HepG2 (cell line): ENCODE data around the gene THOC6. TPM values are rescaled to one million over a fixed set of nuclear protein-coding genes. Genes with fewer than 3 reads are reported as not detected.
A peak's percentile ranks its signal among the peaks of the same experiment; 100 is the strongest.

Experiments
- ATAC-seq: fragments of 200-7000 bp; cut with Tn5 transposase; 3 replicates; pipeline ENCODE4 v1.9.1; 2020; ENCODE audit warnings: mild to moderate bottlenecking, moderate library complexity
- BruUV-seq: library from RNA; stranded (reverse); fragments of 400-500 nt; replicated peaks from 2 replicates; lab custom pipeline; 2021; lab: Mats Ljungman, UMichigan
- CTCF ChIA-PET: fragments of 300-600 bp; formaldehyde crosslinking; extraction: SDS; loops from one replicate; lab custom pipeline; 2021; ENCODE audit warnings: low total read pairs, inconsistent platforms, low intra/inter-chr PET ratio; lab: Yijun Ruan, JAX
- POLR2A ChIA-PET: fragments of 350-600 bp; sonication (Branson Sonifier 250); formaldehyde crosslinking; loops from one replicate; lab custom pipeline; 2020; ENCODE audit warnings: antibody characterized with exemption, inconsistent platforms; lab: Yijun Ruan, JAX
- DNase-seq: peaks from one replicate; pipeline ENCODE4 v3.0.0-alpha.2; 2015; ENCODE audit warnings: low spot score
- FAIRE-seq: peaks from 3 replicates; lab custom pipeline; 2011; peaks lifted over from hg19 to GRCh38; lab: Jason Lieb, UNC
- H2AFZ ChIP-seq: one replicate; pipeline ENCODE4 v1.6.1; 2011; ENCODE audit warnings: low read length, inconsistent platforms
- H3K27ac ChIP-seq: fragments of 300-600 bp; 3 replicates; pipeline ENCODE4 v1.8.0; 2011; ENCODE audit warnings: mixed run types, mild to moderate bottlenecking, mixed read lengths, low read length, inconsistent platforms; ENCODE audit not compliant: insufficient read depth; ENCODE audit errors: extremely low read length
- H3K27me3 ChIP-seq, 2 experiments: fragments of 200-600 bp in 1 of 2; 2 replicates in 1 of 2; 3 replicates in 1 of 2; pipeline versions ENCODE4 v1.6.0 to v1.8.0; 2011; ENCODE audit warnings: low read length in 2 of 2, mild to moderate bottlenecking in 2 of 2, moderate library complexity in 2 of 2, inconsistent platforms in 1 of 2; ENCODE audit not compliant: insufficient read depth in 2 of 2, control insufficient read depth in 1 of 2
- H3K36me3 ChIP-seq, 2 experiments: fragments of 200-600 bp in 1 of 2; replicated peaks in 1 of 2; 2 replicates in 1 of 2; 3 replicates in 1 of 2; pipeline versions ENCODE4 v1.5.1 to v1.8.0; 2011; ENCODE audit warnings: low read length in 2 of 2, inconsistent platforms in 1 of 2; ENCODE audit not compliant: insufficient read depth in 2 of 2, control insufficient read depth in 1 of 2
- H3K4me1 ChIP-seq: 2 replicates; pipeline ENCODE4 v1.5.1; 2012; ENCODE audit warnings: low read length, inconsistent platforms; ENCODE audit not compliant: insufficient read depth
- H3K4me2 ChIP-seq: 2 replicates; pipeline ENCODE4 v1.6.0; 2011; ENCODE audit warnings: low read depth, low read length, inconsistent platforms
- H3K4me3 ChIP-seq, 3 experiments: fragments of 200-600 bp in 1 of 3; sonication (generic), shearing (Covaris generic) in 1 of 3; replicated peaks in 1 of 3; 2 replicates each; pipeline ENCODE4 v1.5.1; 2011 to 2016; ENCODE audit warnings: low read length in 3 of 3, inconsistent platforms in 2 of 3, low read depth in 2 of 3, mild to moderate bottlenecking in 2 of 3, control low read depth in 1 of 3, mixed read lengths in 1 of 3; ENCODE audit not compliant: insufficient read depth in 1 of 3
- H3K79me2 ChIP-seq: one replicate; pipeline ENCODE4 v1.6.1; 2011; ENCODE audit warnings: low read length, inconsistent platforms; ENCODE audit not compliant: insufficient read depth
- H3K9ac ChIP-seq: 2 replicates; pipeline ENCODE4 v1.6.0; 2011; ENCODE audit warnings: mild to moderate bottlenecking, low read depth, low read length, inconsistent platforms; ENCODE audit not compliant: insufficient read depth
- H3K9me3 ChIP-seq: 2 replicates; pipeline ENCODE4 v1.5.1; 2012; ENCODE audit warnings: mild to moderate bottlenecking, low read length
- H4K20me1 ChIP-seq: 2 replicates; pipeline ENCODE4 v1.6.0; 2011; ENCODE audit warnings: inconsistent platforms, mild to moderate bottlenecking, low read length, moderate library complexity; ENCODE audit not compliant: insufficient read depth
- CAMTA2 ChIP-seq: sonication (generic); formaldehyde crosslinking; IDR thresholded peaks from 2 replicates; pipeline ENCODE4 v1.4.0; 2020; ENCODE audit warnings: mild to moderate bottlenecking, missing genetic modification reagents, borderline replicate concordance
- HOXD1 ChIP-seq: sonication (generic); formaldehyde crosslinking; IDR thresholded peaks from 2 replicates; pipeline ENCODE4 v1.5.0; 2020; ENCODE audit warnings: missing genetic modification reagents
- SIX1 ChIP-seq: sonication (generic); formaldehyde crosslinking; IDR thresholded peaks from 2 replicates; pipeline ENCODE4 v1.4.0; 2020; ENCODE audit warnings: missing genetic modification reagents, borderline replicate concordance
- WGBS: methylation state at CpG from one replicate; pipeline ENCODE4 v1.1.6; 2017; ENCODE audit warnings: low lambda C conversion rate; 5-methylcytosine and 5-hydroxymethylcytosine counted together
- in situ Hi-C: cut with HindIII; loops from 2 replicates; pipeline ENCODE4 v1.10.0; 2017; ENCODE audit warnings: low pct_unique_long_range_greater_than_20kb; ENCODE audit not compliant: extremely low pct_ligation_motif_present
- intact Hi-C: fragments of 100-400 bp; cut with micrococcal nuclease; formaldehyde crosslinking; loops from one replicate; pipeline ENCODE4 v1.10.0; 2022; ENCODE audit not compliant: unreplicated experiment
- polyA plus RNA-seq, 8 experiments: library from polyadenylated mRNA; depleted of rRNA in 3 of 8; stranded (reverse) in 7 of 8; unstranded in 1 of 8; fragments of >200 nt; fragmentation: Illumina TruSeq in 4 of 8; extraction: Trizol in 4 of 8; gene quantifications; 2 replicates each; pipeline versions ENCODE4 v1.2.1 to v1.2.3, GENCODE V29; 2011 to 2016; ENCODE audit warnings: low read depth in 4 of 8, missing spikeins in 1 of 8, mixed read lengths in 1 of 8; ENCODE audit not compliant: insufficient read depth in 1 of 8
- total RNA-seq, 5 experiments: library from RNA; depleted of rRNA; stranded (reverse); fragments of >200 nt; fragmentation: Illumina TruSeq; extraction: Trizol; gene quantifications; 2 replicates each; pipeline ENCODE4 v1.2.3, GENCODE V29; 2016; ENCODE audit warnings: low read depth in 1 of 5
- TF ChIP-seq, protein P1 (sequence below): sonication (generic); formaldehyde crosslinking; IDR thresholded peaks from 2 replicates; pipeline ENCODE4 v1.9.0; 2021; ENCODE audit warnings: missing genetic modification reagents, mild to moderate bottlenecking, borderline replicate concordance

Gene THOC6
- total and polyA plus RNA-seq, 2 of the 13 experiments (the other 11 are each of a cell fraction or from before 2014, with no cell fraction given), result 32.1 to 37.0 TPM

DNA sequence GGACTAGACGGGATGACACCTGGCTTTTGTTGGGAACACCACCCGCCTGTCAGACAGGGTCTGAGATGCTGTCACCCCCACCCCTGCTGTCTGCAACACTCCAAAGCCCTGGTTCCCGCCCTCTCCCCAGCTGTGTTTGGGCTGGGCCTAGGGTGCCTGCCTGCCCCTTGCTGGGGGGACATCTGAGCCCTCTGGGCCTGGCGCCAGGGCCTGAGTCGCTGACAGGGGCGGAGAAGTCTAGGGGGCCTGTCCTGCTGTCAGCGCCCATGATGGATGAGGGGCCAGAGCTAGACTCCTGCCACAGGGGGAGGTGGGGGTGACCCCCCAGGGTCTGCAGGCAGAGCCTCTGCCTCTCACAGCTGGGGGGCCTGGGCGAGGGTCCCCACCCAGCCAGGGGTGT lies 36.0 kb upstream of the THOC6 start:
- DNase-seq (no peak), FAIRE-seq (no peak), ATAC-seq (no peak)
- H3K4me2 ChIP-seq, result no peak overlapping the region
- ChIA-PET POLR2A (no interaction called here), CTCF (no interaction called here)
- no CpG with 5 or more reads among the region's 8 CpGs for WGBS
- no peaks in the 10 kb centered on the region for H3K36me3 ChIP-seq
- H3K79me2 ChIP-seq, result no peaks in the 10 kb centered on the region
- no peak overlapping the region for H3K27ac ChIP-seq
- no peaks in the 10 kb centered on the region for H3K9me3 ChIP-seq
- no peak overlapping the region for H3K4me3 ChIP-seq
- TF ChIP-seq SIX1 (CRISPR knock-in tag) (no peak), HOXD1 (CRISPR knock-in tag) (peak; percentile 83)
- no peak overlapping the region for H2AFZ ChIP-seq
- no peak overlapping the region for H3K9ac ChIP-seq
- in situ Hi-C loops, result no loop called here
- no peaks in the 10 kb centered on the region for H4K20me1 ChIP-seq
- peaks cover 19 to 60% of the 10 kb centered on the region in 2 experiments for H3K27me3 ChIP-seq
- H3K4me1 ChIP-seq, result peaks cover 22% of the 10 kb centered on the region
- no TSS peak for BruUV-seq
- intact Hi-C loops, result no loop called here

DNA sequence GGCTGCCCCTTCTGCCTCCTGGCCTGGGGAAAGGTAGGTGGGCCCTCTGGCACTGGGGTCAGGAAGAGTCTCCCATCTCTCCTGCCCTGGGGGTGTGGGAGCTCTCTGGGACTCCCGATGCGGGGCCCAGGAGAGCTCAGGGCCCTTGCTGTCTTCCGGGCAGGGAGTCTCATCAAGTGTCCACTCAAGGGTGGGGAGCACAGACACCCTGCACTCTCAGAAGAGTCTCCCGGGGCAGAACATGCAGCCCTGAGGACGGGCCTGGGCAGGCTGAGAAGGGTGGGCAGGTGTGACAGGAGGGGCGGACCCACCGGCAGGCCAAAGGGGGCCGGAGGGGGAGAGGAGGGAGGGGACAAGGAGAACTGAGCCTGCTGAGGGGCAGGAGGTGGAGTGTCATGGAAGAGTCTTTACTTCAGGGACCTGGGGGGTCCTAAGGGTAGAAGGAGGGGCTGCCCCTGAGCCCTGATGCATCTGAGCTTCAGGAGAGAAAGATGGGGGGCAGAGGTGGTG lies 35.2 kb upstream of the THOC6 start:
- no peak for FAIRE-seq
- Histone ChIP-seq H3K4me2 (no peak overlapping the region), H3K4me1 (peaks cover 22% of the 10 kb centered on the region), H3K9me3 (no peaks in the 10 kb centered on the region), H3K27ac (no peak overlapping the region), H3K36me3 (no peaks in the 10 kb centered on the region), H4K20me1 (no peaks in the 10 kb centered on the region), H2AFZ (no peak overlapping the region), H3K27me3 (peaks cover 19 to 60% of the 10 kb centered on the region in 2 experiments), H3K4me3 (no peak overlapping the region), H3K79me2 (no peaks in the 10 kb centered on the region), H3K9ac (no peak overlapping the region)
- ATAC-seq, result no peak
- in situ Hi-C loops, result no loop called here
- POLR2A ChIA-PET, result no interaction called here
- CTCF ChIA-PET, result no interaction called here
- WGBS, result 10% methylated on average over 5 of the region's 8 CpGs
- no peak for TF ChIP-seq CAMTA2 (CRISPR knock-in tag)
- TF ChIP-seq, protein P1, sequence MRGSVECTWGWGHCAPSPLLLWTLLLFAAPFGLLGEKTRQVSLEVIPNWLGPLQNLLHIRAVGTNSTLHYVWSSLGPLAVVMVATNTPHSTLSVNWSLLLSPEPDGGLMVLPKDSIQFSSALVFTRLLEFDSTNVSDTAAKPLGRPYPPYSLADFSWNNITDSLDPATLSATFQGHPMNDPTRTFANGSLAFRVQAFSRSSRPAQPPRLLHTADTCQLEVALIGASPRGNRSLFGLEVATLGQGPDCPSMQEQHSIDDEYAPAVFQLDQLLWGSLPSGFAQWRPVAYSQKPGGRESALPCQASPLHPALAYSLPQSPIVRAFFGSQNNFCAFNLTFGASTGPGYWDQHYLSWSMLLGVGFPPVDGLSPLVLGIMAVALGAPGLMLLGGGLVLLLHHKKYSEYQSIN (CRISPR knock-in tag), result no peak
- DNase-seq, result no peak
- BruUV-seq, result no TSS peak
- intact Hi-C loops, result no loop called here
